ENCODE results near the gene QPCTL.

DNA sequence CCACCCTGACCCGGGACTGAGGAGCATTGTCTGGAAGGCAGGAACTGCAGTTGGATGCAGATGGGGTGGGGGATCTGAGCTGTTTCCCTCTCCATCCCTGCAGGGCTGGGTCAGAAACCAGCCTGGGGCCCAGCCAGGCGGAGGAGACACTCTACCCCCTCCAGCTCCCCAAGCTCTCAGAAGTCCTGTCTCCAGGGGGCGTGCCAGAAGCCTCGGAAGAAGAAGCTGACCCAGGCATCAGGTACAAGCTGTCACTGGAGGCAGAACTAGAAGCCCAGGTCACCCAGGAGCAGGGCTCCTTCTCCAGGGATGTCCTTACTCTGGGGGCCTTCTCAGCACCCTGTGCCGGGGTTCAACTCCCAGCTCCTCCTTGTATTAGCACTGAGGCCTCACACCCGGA, 61.1 kb downstream of the QPCTL start:
- TF ChIP-seq POLR2A (IDR thresholded peaks at IDR 0.05), result no peak
- TF ChIP-seq, protein P1, sequence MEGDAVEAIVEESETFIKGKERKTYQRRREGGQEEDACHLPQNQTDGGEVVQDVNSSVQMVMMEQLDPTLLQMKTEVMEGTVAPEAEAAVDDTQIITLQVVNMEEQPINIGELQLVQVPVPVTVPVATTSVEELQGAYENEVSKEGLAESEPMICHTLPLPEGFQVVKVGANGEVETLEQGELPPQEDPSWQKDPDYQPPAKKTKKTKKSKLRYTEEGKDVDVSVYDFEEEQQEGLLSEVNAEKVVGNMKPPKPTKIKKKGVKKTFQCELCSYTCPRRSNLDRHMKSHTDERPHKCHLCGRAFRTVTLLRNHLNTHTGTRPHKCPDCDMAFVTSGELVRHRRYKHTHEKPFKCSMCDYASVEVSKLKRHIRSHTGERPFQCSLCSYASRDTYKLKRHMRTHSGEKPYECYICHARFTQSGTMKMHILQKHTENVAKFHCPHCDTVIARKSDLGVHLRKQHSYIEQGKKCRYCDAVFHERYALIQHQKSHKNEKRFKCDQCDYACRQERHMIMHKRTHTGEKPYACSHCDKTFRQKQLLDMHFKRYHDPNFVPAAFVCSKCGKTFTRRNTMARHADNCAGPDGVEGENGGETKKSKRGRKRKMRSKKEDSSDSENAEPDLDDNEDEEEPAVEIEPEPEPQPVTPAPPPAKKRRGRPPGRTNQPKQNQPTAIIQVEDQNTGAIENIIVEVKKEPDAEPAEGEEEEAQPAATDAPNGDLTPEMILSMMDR (IDR thresholded peaks at IDR 0.05 in 4 of 5, conservative IDR thresholded peaks at IDR 0.05 in 1 of 5), result no peak
